Left renal cortex interstitium (tissue), 4 donors: ENCODE data around the gene PNPLA8. TPM values are rescaled to one million over a fixed set of nuclear protein-coding genes. Genes with fewer than 3 reads are reported as not detected.

Experiments
- DNase-seq, 4 donors: peaks; one replicate each; pipeline ENCODE4 v3.0.0-alpha.2; 2013; ENCODE audit warnings: low read depth in 4 of 4, low spot score in 2 of 4, missing footprints in 1 of 4
- polyA plus RNA-seq, 4 donors: library from polyadenylated mRNA; unstranded; fragments of 120-200 nt; gene quantifications; one replicate each; pipeline ENCODE4 v1.2.1, GENCODE V29; 2013; ENCODE audit not compliant: insufficient read length in 4 of 4

PNPLA8 gene
- polyA plus RNA-seq, 4 donors, result 35.4 to 47.8 (median 39.8) TPM

- no peak for DNase-seq
These were observed 75.8 kb downstream of the PNPLA8 start for GRCh38 chr7:108450160-108450559.

- DNase-seq, result no peak
These were observed 76.4 kb downstream of the PNPLA8 start for GRCh38 chr7:108449521-108449920.

GRCh38 chr7:108448584-108449505 is 77.1 kb downstream of the PNPLA8 start:
- DNase-seq, result no peak

- DNase-seq, result no peak
These were observed 83.8 kb downstream of the PNPLA8 start for GRCh38 chr7:108442039-108442568.

- no peak for DNase-seq
These were observed 84.5 kb downstream of the PNPLA8 start for GRCh38 chr7:108441392-108441955.

GRCh38 chr7:108440613-108441012 is 85.3 kb downstream of the PNPLA8 start:
- no peak for DNase-seq

GRCh38 chr7:108436906-108437305 is 89.0 kb downstream of the PNPLA8 start:
- DNase-seq, result no peak

- no peak for DNase-seq
These were observed 91.9 kb downstream of the PNPLA8 start for GRCh38 chr7:108434010-108434409.

- no peak for DNase-seq
These were observed 94.8 kb downstream of the PNPLA8 start for GRCh38 chr7:108431099-108431498.

GRCh38 chr7:108430664-108431063 is 95.3 kb downstream of the PNPLA8 start:
- DNase-seq, result no peak

- no peak for DNase-seq
These were observed 98.2 kb downstream of the PNPLA8 start for GRCh38 chr7:108427766-108428165.

GRCh38 chr7:108425714-108426275 is 100.1 kb downstream of the PNPLA8 start:
- DNase-seq, result no peak

- DNase-seq, result no peak
These were observed 101.9 kb downstream of the PNPLA8 start for GRCh38 chr7:108424013-108424412.

- no peak for DNase-seq
These were observed 102.6 kb downstream of the PNPLA8 start for GRCh38 chr7:108423089-108423989.

GRCh38 chr7:108421720-108422331 is 104.1 kb downstream of the PNPLA8 start:
- DNase-seq, result no peak

Other genes with a start within 250 kb of the PNPLA8 start
- gene NRCAM, start 69.7 kb downstream of the PNPLA8 start, polyA plus RNA-seq, result 10 to 100 TPM; 13.7 to 26.6 (median 19.9) TPM
- gene THAP5, start 43.6 kb upstream of the PNPLA8 start, polyA plus RNA-seq, result 10 to 100 TPM; 32.2 to 44.3 (median 38.5) TPM
- gene DNAJB9, start 43.7 kb upstream of the PNPLA8 start, polyA plus RNA-seq, result 10 to 100 TPM; 34.6 to 45.0 (median 43.5) TPM